HFF-Myc (cell line): Measurements from ENCODE around the gene RAP1GDS1.
"Not testable (repeated sequence)": the region's sequence is repeated elsewhere in the genome, so short reads cannot be mapped to it uniquely, and the experiment has no call there.

Experiments used
- DNase-seq: peaks from one replicate; pipeline ENCODE4 v3.0.0-alpha.2; 2011; ENCODE audit warnings: low read depth; ENCODE audit errors: extremely low read depth
- H3K4me3 ChIP-seq: replicated peaks from 2 replicates; pipeline ENCODE4 v1.5.1; 2011; ENCODE audit warnings: low read depth, mild to moderate bottlenecking, control low read depth, low read length
- CTCF ChIP-seq: IDR thresholded peaks from 2 replicates; pipeline ENCODE4 v1.5.1; 2012; ENCODE audit warnings: mild to moderate bottlenecking, low read depth, low read length, control low read depth; ENCODE audit errors: missing control alignments

Gene RAP1GDS1

DNA sequence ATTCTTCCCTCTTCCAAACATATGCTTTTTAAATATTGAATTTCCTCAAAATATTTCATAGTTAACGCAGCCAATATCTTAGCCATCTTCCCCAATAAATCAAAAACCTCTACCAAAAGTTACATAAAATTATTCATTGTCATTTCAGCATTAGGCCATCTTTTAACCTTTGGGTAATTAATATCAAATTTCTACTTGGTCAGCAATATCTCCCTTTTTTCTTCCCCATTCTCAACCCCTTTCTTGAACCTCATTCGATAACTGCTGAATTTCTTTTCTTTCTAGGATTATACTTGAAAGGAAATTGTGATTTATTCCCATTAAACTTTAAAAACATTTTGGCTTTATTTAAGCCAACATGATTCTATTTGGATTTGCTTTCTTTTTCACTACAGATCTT is 65.0 kb downstream of the RAP1GDS1 start:
- no peak for DNase-seq
- TF ChIP-seq CTCF = no peak
- no peak overlapping the region for H3K4me3 ChIP-seq

GRCh38 chr4:98327694-98328093 is 66.5 kb downstream of the RAP1GDS1 start:
- TF ChIP-seq CTCF = no peak
- H3K4me3 ChIP-seq = no peak overlapping the region
- DNase-seq = no peak

DNA sequence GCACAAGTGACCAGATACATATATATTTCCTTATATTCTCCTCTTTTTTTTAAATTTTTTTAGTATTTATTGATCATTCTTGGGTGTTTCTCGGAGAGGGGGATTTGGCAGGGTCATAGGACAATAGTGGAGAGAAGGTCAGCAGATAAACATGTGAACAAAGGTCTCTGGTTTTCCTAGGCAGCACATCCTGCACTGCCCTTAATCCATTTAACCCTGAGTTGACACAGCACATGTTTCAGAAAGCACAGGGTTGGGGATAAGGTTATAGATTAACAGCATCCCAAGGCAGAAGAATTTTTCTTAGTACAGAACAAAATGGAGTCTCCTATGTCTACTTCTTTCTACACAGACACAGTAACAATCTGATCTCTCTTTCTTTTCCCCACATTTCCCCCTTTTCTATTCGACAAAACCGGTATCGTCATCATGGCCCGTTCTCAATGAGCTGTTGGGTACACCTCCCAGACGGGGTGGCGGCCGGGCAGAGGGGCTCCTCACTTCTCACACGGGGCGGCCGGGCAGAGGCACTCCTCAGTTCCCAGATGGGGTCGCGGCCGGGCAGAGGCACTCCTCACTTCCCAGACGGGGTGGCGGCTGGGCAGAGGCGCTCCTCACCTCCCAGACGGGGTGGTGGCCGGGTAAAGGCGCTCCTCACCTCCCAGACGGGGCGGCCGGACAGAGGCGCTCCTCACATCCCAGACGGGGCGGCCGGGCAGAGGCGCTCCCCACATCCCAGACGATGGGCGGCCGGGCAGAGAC is 68.9 kb downstream of the RAP1GDS1 start:
- not testable (repeated sequence) for DNase-seq, H3K4me3 ChIP-seq

DNA sequence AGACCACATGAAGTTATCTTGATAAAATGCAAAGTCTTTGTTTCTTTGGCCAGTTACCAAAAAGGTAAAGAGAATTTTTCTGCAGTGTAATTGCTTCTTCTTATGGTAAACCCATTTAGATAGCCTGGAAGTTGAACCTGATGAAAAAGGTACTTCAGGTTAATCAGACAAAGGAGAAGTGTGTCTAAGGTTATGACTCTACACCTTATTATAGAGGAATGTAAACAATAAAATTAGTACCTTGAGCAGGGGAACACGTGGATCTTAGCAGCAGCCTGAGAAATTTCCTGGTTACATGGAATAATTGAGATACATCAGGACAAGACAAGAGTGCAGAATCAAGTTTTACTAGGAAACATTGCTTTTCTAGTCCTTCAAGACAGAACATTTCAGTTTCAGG is 70.8 kb downstream of the RAP1GDS1 start:
- DNase-seq = no peak
- no peak for TF ChIP-seq CTCF
- H3K4me3 ChIP-seq = no peak overlapping the region

- no peak overlapping the region for H3K4me3 ChIP-seq
- no peak for TF ChIP-seq CTCF
- DNase-seq = no peak
Measured at GRCh38 chr4:98334461-98334860, 73.3 kb downstream of the RAP1GDS1 start.

- DNase-seq = no peak
- TF ChIP-seq CTCF = no peak
- no peak overlapping the region for H3K4me3 ChIP-seq
Measured at GRCh38 chr4:98338761-98339438, 77.7 kb downstream of the RAP1GDS1 start.

GRCh38 chr4:98341309-98341708 is 80.1 kb downstream of the RAP1GDS1 start:
- H3K4me3 ChIP-seq = no peak overlapping the region
- no peak for TF ChIP-seq CTCF
- DNase-seq = no peak
